Activated T-cell treated with anti-CD3 and anti-CD28 coated beads, Interleukin-2, amount 50 U/mL, for 4 hours (primary cell): ENCODE measurements around the gene TTLL11. TPM values are rescaled to one million over a fixed set of nuclear protein-coding genes. Genes with fewer than 3 reads are reported as not detected.

Source experiments
- ATAC-seq, 2 donors: fragments of 200-7000 bp; cut with Tn5 transposase; one replicate each; pipeline ENCODE4 v1.10.0; 2021
- DNase-seq: peaks from one replicate; pipeline ENCODE4 v3.0.0-alpha.2; 2020
- H3K27me3 Mint-ChIP-seq: one replicate; pipeline ENCODE4 v1.8.0; 2021; ENCODE audit warnings: low read depth, mixed read lengths
- H3K36me3 Mint-ChIP-seq: one replicate; pipeline ENCODE4 v1.8.0; 2022; ENCODE audit warnings: mixed read lengths; ENCODE audit not compliant: insufficient read depth
- H3K4me1 Mint-ChIP-seq: one replicate; pipeline ENCODE4 v1.8.0; 2021; ENCODE audit warnings: low read depth, mixed read lengths
- H3K4me3 Mint-ChIP-seq: one replicate; pipeline ENCODE4 v1.8.0; 2021; ENCODE audit warnings: mild to moderate bottlenecking, moderate library complexity, mixed read lengths
- H3K9me3 Mint-ChIP-seq: one replicate; pipeline ENCODE4 v1.8.0; 2021; ENCODE audit warnings: mixed read lengths
- total RNA-seq, 3 donors: library from RNA; stranded (reverse); gene quantifications; one replicate each; pipeline ENCODE4 v1.2.1, GENCODE V29; 2021

The TTLL11 gene, protein sequence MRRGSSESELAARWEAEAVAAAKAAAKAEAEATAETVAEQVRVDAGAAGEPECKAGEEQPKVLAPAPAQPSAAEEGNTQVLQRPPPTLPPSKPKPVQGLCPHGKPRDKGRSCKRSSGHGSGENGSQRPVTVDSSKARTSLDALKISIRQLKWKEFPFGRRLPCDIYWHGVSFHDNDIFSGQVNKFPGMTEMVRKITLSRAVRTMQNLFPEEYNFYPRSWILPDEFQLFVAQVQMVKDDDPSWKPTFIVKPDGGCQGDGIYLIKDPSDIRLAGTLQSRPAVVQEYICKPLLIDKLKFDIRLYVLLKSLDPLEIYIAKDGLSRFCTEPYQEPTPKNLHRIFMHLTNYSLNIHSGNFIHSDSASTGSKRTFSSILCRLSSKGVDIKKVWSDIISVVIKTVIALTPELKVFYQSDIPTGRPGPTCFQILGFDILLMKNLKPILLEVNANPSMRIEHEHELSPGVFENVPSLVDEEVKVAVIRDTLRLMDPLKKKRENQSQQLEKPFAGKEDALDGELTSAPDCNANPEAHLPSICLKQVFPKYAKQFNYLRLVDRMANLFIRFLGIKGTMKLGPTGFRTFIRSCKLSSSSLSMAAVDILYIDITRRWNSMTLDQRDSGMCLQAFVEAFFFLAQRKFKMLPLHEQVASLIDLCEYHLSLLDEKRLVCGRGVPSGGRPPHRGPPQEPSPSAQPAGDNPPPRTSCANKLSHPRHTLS
- total RNA-seq: 1 to 10 TPM; 4.2 to 5.1 (median 4.7) TPM

- peaks cover 9% of the 10 kb centered on the region for H3K36me3 Mint-ChIP-seq
- H3K4me1 Mint-ChIP-seq: peaks cover 34% of the 10 kb centered on the region
- peaks cover 3% of the 10 kb centered on the region for H3K27me3 Mint-ChIP-seq
- DNase-seq: peak; percentile 93
- H3K9me3 Mint-ChIP-seq: no peaks in the 10 kb centered on the region
- ATAC-seq: peak; percentile 92 to 95
- peak within 1 kb of the TSS; percentile 93 for H3K4me3 Mint-ChIP-seq
Observed at GRCh38 chr9:122092611-122093506, at the start of gene TTLL11. TSS of gene TTLL11 (minus strand) at chr9:122093308. CDS start at chr9:122093148, 160 bp downstream.

GRCh38 chr9:122141671-122142070 lies 48.6 kb upstream of the TTLL11 start:
- H3K4me3 Mint-ChIP-seq: no peak overlapping the region

DNA sequence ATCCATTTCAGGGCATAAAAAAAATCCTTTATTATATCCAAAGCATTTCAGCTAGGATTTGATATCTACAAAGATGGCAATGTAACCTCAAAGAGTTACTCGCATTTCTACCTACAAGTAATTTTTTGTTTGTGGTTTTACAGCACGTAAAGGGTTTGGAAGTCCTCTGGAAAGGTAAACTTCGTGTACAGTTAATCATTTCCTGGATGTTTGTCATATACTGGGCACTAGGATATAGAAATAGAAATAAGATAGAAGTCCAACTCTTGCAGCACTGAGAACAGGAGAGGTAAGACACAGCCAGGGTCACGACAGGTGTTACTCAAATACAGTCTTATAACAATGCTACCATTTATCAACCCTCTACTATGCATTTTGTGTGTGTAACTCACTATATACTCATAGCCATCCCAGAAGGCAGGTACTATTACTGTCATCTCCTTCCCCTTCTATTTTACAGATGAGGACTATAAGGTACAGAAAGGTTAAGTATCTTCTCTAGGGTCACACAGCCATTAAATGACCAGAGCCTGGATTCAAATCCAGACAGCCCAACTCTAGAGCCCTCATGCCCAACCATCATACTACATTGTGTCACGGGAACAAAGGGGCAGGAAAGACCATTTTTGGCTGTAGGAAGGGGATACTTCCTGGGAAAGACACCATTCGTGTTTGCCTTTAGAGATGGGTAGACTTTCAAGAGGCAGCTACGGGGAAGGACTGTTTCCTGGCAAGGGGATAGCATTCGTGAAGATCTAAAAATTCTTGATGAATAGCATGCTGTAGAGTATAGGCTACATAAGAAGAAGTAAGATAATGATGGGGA lies 47.5 kb upstream of the TTLL11 start:
- Mint-ChIP-seq H3K9me3 (no peaks in the 10 kb centered on the region), H3K36me3 (peaks cover 18% of the 10 kb centered on the region), H3K4me3 (no peak overlapping the region), H3K4me1 (no peaks in the 10 kb centered on the region), H3K27me3 (no peaks in the 10 kb centered on the region)
- DNase-seq: no peak
- ATAC-seq: no peak

More at GRCh38 chr9:122141671-122142070, 48.6 kb upstream of the TTLL11 start:
- ATAC-seq (no peak), DNase-seq (no peak)
- no peaks in the 10 kb centered on the region for H3K9me3 Mint-ChIP-seq
- peaks cover 20% of the 10 kb centered on the region for H3K36me3 Mint-ChIP-seq
- H3K27me3 Mint-ChIP-seq: no peaks in the 10 kb centered on the region
- H3K4me1 Mint-ChIP-seq: no peaks in the 10 kb centered on the region

- H3K27me3 Mint-ChIP-seq: no peaks in the 10 kb centered on the region
Observed at GRCh38 chr9:122138560-122139268, 45.6 kb upstream of the TTLL11 start.

DNA sequence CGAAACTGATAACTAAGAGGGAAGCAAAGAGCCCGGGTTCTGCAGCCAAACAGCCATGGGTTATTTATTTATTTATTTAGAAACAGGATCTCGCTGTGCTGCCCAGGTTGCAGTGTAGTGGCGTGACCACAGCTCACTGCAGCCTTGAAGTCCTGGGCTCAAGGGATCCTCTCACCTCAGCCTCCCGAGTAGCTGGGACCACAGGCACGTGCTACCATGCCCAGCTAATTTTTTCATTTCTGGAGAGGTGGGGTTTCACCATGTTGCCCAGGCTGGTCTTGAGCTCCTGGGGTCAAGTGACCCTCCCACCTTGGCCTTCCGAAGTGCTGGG lies 42.4 kb upstream of the TTLL11 start:
- H3K9me3 Mint-ChIP-seq: no peaks in the 10 kb centered on the region
- H3K4me3 Mint-ChIP-seq: no peak overlapping the region
- DNase-seq (no peak), ATAC-seq (no peak)
- peaks cover 6% of the 10 kb centered on the region for H3K27me3 Mint-ChIP-seq
- H3K4me1 Mint-ChIP-seq: no peaks in the 10 kb centered on the region
- H3K36me3 Mint-ChIP-seq: no peaks in the 10 kb centered on the region

More at GRCh38 chr9:122138560-122139268, 45.6 kb upstream of the TTLL11 start:
- H3K4me1 Mint-ChIP-seq: no peaks in the 10 kb centered on the region
- H3K4me3 Mint-ChIP-seq: no peak overlapping the region
- H3K36me3 Mint-ChIP-seq: peaks cover 7% of the 10 kb centered on the region
- H3K9me3 Mint-ChIP-seq: no peaks in the 10 kb centered on the region
- DNase-seq: no peak
- no peak for ATAC-seq

DNA sequence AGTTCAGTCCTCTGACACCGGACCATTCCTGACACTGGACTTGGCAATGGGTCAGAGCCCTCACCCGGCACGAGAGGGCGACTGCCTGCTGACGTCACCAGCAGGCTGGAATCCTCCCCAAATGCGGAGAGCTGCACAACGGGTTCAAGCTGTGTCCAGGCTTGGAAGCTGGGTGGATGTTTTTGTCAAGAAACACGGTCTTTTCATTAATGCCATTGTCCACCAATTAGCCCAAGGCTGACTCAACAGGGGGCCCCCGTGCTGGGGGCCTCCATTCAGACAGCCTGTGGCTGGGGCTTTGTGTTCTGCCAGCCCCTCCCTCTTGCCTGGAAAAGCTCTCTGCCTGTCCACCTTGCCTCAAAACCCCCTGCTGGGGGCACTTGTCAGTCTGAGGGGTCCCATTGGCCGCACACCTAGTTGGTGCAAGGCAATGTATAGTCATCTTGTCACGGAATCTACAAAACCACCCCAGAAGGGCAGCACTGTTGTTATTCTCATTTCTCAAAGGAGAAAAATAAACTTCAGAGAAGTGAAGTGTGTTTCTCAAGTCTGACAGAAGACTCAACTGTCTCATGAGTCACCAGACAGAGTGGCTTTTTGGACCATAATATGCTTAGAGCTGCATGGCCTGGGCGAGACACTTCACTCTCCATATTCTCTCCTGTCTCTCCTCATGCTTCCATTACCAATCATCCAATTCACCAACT lies 41.9 kb upstream of the TTLL11 start:
- no peaks in the 10 kb centered on the region for H3K9me3 Mint-ChIP-seq
- DNase-seq: no peak
- H3K36me3 Mint-ChIP-seq: no peaks in the 10 kb centered on the region
- peaks cover 6% of the 10 kb centered on the region for H3K27me3 Mint-ChIP-seq
- no peak for ATAC-seq
- H3K4me1 Mint-ChIP-seq: no peaks in the 10 kb centered on the region
- H3K4me3 Mint-ChIP-seq: no peak overlapping the region

DNA sequence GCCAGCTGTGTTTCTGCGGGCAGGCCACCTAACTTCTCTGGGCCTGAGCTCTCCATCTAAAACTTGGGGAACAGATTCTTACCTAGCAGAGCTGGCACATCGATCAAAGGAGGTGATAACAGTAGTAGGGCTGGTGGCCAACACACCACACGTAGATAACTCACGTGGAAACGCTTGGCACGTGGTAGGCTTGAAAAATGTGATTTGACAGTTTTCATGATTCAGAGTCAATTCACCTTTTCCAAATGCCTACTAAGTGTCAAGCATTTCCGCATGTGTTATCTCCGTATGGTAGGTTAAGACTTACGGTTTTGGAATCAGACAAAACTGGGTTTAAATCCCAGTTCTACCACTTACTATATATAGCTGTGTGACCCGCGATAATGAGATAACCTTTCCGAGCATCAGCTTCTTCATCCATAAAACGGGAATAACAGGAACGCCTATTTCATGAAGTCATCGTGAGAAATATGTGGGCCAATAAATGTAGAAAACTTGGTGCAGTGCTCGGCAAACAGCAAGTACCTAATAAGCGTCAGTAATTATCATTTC lies 41.0 kb upstream of the TTLL11 start:
- no peak for DNase-seq

DNA sequence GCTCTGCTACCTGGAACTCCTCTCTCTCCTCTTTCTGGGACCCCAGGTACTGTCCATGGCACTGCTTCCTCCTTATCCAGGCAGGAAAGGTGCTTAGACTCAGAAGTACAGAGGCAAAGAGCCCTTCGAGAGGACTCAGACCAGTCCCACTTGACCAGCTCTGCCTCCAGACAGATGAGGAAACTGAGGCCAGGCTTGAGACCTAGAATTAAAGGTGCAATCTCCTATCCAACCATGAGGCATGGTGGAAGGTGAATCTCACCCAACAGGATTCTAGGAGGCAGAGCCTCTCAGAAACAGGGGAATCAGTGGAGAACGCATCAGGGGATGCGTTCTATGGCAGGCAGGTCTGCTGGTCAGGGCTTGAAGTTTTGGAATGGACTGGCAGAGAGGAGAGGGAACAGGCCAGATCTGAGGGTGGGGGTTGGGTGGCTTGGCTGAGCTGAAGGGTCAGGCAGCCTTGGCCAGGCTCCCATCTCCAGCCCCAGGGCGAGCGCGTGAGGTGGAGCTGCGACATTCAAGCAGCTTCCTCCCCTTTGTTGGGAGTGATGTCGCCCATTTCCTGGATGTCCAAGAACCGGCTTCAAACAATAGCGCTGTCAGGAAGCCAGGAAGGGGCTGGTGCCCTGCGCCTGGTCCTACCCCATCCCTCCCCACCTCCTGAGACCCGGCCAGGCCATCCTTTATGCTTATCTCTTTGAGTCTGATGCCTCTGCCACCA lies 40.3 kb upstream of the TTLL11 start:
- no peaks in the 10 kb centered on the region for H3K4me1 Mint-ChIP-seq
- no peaks in the 10 kb centered on the region for H3K36me3 Mint-ChIP-seq
- DNase-seq: no peak
- H3K27me3 Mint-ChIP-seq: peaks cover 10% of the 10 kb centered on the region
- no peak overlapping the region for H3K4me3 Mint-ChIP-seq
- no peaks in the 10 kb centered on the region for H3K9me3 Mint-ChIP-seq
- ATAC-seq: no peak

More for the DNA sequence above, 41.0 kb upstream of the TTLL11 start:
- H3K4me1 Mint-ChIP-seq: no peaks in the 10 kb centered on the region
- H3K27me3 Mint-ChIP-seq: peaks cover 10% of the 10 kb centered on the region
- no peaks in the 10 kb centered on the region for H3K9me3 Mint-ChIP-seq
- no peaks in the 10 kb centered on the region for H3K36me3 Mint-ChIP-seq
- ATAC-seq: no peak
- no peak overlapping the region for H3K4me3 Mint-ChIP-seq

GRCh38 chr9:122132539-122132938 lies 39.4 kb upstream of the TTLL11 start:
- Mint-ChIP-seq H3K36me3 (no peaks in the 10 kb centered on the region), H3K4me1 (peaks cover 4% of the 10 kb centered on the region), H3K9me3 (no peaks in the 10 kb centered on the region), H3K4me3 (no peak overlapping the region), H3K27me3 (peaks cover 10% of the 10 kb centered on the region)
- no peak for DNase-seq
- ATAC-seq: no peak

DNA sequence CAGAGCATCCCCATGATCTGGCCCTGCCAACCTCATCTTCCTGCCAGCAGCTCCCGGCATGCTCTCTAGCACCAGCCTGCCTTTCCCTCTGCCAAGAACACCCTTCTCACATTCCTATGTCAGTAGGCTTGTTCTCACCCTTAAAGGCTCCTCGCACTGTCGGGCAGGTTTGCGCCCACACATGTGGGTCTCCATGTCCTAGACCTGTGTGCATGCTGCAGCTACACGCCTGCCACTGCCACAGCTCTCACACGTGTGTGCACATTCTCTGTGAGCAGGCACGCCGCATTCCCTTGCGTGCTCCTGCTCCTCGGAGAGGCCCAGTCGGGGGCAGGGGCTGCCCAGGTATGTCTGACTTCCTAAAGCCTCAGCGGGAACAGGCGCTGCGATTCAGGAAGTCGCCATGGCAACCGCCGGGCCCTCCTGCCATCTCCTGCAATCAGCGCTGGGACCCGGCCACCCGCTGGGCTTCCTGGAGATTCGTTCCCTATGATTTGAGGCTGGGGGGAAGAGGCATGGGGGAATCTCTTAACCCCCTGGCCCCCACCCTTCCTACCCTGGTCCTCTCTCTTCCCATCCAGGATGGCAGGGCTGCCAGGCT lies 38.4 kb upstream of the TTLL11 start:
- Mint-ChIP-seq H3K4me1 (peaks cover 10% of the 10 kb centered on the region), H3K36me3 (no peaks in the 10 kb centered on the region), H3K9me3 (no peaks in the 10 kb centered on the region), H3K4me3 (no peak overlapping the region), H3K27me3 (peaks cover 16% of the 10 kb centered on the region)
- DNase-seq (no peak), ATAC-seq (no peak)

GRCh38 chr9:122130837-122131236 lies 37.7 kb upstream of the TTLL11 start:
- no peak for ATAC-seq
- H3K27me3 Mint-ChIP-seq: peaks cover 22% of the 10 kb centered on the region
- H3K4me3 Mint-ChIP-seq: no peak overlapping the region
- no peaks in the 10 kb centered on the region for H3K36me3 Mint-ChIP-seq
- no peaks in the 10 kb centered on the region for H3K9me3 Mint-ChIP-seq
- H3K4me1 Mint-ChIP-seq: peaks cover 16% of the 10 kb centered on the region
- no peak for DNase-seq

DNA sequence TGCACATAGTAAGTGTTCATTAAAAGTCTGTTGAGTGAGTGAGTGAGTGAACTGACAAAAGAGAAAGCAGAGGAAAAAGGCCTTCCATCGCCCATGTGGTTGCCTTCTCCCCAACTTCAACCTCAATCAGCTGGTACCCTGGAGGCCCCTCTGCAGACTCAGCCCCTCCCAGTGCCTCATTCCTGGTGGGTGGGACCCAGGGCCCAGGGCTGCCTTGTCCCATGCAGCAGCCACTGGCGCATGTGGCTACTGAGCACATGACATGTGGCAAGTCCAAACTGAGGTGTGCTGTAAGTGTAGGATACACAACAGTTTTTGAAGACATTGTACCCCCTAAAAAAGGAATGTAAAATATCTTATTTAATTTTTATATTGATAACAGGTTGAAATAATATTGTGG lies 36.9 kb upstream of the TTLL11 start:
- no peak for ATAC-seq
- H3K9me3 Mint-ChIP-seq: no peaks in the 10 kb centered on the region
- DNase-seq: no peak
- H3K27me3 Mint-ChIP-seq: peaks cover 31% of the 10 kb centered on the region
- no peak overlapping the region for H3K4me3 Mint-ChIP-seq
- H3K36me3 Mint-ChIP-seq: no peaks in the 10 kb centered on the region
- peaks cover 19% of the 10 kb centered on the region for H3K4me1 Mint-ChIP-seq
